HT-29 (cell line): ENCODE data around the gene PRUNE1. TPM values are rescaled to one million over a fixed set of nuclear protein-coding genes. Genes with fewer than 3 reads are reported as not detected.

ENCODE experiments used
- DNase-seq: peaks from one replicate; pipeline ENCODE4 v3.0.0-alpha.2; 2015; ENCODE audit warnings: low spot score
- total RNA-seq: library from RNA; depleted of rRNA; stranded (reverse); fragments of >200 nt; shearing (Covaris generic); gene quantifications from 2 replicates; pipeline ENCODE4 v1.2.3, GENCODE V29; 2014; rRNA removed

Gene PRUNE1, protein sequence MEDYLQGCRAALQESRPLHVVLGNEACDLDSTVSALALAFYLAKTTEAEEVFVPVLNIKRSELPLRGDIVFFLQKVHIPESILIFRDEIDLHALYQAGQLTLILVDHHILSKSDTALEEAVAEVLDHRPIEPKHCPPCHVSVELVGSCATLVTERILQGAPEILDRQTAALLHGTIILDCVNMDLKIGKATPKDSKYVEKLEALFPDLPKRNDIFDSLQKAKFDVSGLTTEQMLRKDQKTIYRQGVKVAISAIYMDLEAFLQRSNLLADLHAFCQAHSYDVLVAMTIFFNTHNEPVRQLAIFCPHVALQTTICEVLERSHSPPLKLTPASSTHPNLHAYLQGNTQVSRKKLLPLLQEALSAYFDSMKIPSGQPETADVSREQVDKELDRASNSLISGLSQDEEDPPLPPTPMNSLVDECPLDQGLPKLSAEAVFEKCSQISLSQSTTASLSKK
- 9.3 and 15.4 TPM in 2 replicates for total RNA-seq

DNA sequence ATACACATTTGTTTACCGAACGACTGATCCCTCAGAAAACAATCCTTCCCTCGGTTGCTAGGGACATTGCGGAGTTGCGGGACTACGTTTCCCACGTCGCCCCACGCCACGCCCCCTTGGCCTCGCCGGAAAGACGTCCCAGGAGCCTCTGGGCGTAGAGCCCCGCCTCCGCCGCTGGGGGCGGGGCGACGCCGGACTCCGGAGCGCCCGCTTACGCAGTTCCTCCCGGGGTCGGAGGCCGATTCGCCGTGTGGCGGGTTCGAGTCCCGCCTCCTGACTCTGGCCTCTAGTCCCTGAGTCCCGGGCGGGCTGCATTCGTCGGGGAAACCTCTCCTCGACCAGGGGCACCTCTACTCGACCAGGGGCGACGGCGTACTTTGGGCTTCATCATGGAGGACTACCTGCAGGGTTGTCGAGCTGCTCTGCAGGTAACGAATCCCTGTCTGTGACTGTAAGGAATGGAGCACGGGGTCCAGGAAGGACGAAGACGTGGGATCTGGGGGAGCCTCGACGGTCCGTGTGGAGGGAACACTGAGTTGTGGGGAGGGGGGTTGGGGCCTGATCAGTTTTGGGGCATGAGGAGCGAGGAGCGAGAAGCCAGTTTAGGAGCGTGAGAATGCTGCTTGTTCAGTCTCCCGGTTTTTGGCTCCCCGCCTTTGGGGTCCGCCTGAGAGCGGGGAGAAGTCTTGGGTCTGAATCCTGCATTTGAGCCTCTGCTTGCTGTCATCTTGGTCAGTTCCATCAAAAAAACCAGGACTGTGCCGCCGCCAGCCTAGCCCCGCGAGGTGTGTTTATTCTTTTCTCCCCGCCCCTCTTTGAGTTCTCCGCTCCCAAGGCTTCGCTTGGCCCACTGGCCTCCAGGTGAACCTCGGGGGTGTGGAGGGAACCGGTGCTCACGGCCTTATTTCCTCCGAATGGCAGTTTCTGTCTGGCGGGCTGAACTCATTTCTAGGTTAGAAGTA is at the start of gene PRUNE1:
Gene PRUNE1, plus strand, starts transcription at position 206 of the 962 bp plus-strand sequence. Its CDS starts 184 bp downstream, at position 390.
- DNase-seq, result peak; percentile 99

DNA sequence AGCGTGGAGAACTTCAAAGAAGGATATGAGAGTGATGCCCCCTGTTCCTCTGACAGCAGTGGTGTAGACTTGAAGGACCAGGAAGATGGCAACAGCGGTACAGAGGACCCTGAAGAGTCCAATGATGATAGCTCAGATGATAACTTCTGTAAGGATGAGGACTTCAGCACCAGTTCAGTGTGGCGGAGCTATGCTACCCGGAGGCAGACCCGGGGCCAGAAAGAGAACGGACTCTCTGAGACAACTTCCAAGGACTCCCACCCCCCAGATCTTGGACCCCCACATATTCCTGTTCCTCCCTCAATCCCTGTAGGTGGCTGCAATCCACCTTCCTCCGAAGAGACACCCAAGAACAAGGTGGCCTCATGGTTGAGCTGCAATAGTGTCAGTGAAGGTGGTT is 47.6 kb upstream of the PRUNE1 start:
- DNase-seq, result no peak

DNA sequence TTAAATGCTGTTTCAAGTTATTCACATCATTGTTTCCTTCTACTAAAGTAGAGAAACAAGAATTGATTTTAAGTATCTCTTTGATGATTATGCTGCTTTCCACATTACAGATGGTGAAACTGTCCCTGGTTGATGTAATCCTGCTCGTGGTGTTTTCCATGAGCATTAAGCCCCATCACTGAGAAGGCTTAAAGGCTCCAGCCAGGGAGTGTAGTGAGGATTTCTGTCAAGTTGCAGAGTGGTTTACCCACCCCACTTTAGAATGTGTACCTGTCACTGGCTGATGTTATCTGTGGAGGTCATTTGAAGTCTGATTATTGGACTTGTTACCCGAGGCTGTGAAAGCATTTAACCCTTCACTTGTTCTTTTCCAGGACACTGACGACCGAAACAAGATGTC is 46.5 kb upstream of the PRUNE1 start:
- DNase-seq, result peak; percentile 63

DNA sequence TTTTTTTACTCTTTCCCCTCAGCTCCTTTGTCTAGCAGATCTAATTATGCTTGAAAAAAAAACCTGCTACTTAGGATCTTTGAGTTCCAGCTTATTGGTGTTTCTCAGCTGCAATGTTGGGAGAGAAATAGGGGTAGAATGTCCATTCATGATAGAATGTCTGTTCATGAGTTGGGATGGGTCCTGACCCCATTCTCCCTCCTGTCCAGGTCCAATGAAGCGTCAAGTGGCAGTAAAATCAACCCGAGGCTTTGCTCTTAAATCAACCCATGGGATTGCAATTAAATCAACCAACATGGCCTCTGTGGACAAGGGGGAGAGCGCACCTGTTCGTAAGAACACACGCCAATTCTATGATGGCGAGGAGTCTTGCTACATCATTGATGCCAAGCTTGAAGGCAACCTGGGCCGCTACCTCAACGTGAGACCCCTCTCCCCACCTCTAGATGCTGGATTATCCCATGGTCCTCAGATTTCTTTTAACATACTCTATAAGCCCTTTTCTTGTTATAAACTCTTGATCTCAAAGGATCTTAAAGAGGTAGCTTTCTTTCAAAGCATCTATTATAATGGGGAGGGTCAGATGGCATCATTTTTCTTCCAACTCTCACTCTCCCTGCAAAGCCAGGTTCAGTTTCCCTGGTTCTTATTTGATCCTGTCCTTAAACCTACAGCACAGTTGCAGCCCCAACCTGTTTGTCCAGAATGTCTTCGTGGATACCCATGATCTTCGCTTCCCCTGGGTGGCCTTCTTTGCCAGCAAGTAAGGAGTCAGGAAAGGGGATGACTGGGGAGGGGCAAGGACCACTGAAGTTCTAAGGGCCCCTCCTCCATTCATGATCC is 44.7 kb upstream of the PRUNE1 start:
- no peak for DNase-seq

DNA sequence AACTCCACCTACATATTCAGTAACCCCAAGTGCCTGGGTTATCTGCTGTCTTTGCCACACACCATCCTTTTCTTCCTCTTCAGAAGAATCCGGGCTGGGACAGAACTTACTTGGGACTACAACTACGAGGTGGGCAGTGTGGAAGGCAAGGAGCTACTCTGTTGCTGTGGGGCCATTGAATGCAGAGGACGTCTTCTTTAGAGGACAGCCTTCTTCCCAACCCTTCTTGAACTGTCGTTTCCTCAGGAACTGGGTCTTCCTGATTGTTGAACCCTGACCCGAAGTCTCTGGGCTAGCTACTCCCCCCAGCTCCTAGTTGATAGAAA is 44.1 kb upstream of the PRUNE1 start:
- DNase-seq, result no peak

DNA sequence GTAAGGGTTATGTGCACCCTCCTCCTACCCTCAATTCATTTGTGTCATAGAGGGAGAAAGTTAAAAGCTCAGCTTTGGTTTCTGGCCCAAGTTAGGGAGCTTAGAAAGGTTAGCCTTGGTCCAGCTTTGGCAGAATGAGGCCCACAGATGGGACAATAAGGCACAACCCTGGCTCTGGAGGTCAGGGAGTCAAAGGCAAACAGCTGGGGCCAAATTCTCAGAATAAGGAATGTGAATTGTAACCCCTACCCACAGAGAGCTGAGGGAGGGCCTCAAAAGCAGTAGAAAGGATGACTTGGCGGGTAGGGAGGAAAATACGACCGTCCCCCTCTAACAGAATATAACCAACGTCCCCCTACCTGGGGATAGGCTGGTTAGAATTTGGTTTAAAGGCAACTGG is 42.6 kb upstream of the PRUNE1 start:
- no peak for DNase-seq

DNA sequence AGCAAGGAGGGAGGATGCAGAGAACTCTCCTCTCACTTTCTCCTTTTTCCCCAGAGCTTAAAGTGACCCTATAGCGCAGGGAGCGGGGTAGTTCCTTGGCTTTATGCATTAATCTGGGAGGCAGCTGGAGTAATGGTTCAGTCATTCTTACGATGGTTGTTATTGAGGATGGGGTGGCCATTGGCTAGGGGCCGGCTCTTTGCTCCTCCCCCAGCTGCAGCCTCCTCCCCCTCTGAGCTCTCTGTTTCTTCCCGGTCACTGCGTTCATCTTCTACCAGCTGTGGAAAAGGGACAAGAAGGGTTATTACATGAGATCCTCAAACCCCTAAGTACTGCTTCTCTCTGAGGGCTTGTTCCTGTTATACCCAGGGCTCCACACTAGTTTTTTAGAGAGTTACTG is 42.2 kb upstream of the PRUNE1 start:
- no peak for DNase-seq

DNA sequence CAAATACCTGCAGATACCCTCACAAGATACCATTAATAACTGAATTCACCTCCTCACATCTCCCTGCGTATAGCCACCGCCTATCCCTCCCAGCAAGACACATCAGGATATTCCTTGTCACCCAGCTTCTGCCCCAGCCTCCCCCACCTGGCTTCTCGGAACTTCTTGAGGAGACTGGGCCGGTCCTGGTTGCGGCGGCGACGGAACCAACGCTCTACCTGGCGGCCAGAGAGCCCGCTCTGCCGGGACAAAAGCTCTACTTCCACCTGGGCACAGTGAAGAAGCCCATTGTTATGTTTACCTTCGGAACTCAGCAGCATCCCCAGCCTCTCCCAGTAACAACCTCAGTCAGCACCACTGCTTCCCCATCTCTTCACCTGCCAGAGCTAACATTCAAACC is 40.3 kb upstream of the PRUNE1 start:
- DNase-seq, result no peak

DNA sequence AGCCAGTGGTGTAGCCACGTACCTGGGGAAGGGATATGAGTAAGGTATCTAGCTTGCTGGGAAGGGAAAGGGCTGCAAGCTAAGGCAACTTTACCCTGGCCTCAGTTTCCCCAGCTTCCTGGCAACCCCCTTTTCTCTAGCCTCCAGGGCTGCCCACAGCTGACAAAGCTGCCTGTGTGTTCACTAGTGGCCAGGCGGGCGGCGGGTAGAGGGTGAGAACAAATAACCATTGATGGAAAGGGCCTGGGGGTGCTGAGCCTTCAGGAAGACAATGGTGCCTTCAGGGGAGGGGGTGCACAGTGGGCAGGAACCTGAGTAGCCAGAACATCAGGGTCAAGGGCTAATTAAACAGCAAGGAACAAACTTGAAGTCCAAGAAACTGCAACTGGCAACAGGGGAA is 39.8 kb upstream of the PRUNE1 start:
- DNase-seq, result no peak

DNA sequence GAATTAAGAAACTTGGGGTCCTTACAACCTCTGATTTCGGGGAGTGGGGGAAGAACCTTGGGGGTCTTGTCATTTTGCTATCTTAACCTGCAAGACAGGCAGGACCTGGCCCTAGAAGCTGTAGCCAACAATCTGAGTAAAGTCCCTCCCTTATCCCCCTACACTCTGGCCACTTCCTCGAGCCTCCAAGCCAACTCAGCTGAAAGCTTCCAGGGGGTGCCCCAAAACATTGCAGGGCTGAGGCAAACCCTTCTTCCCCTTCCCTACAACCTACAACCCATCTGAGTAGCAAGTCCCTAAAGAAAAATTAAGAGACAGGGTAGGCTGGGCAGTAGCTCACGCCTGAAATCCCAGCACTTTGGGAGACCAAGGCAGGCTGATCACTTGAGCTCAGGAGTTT is 38.6 kb upstream of the PRUNE1 start:
- DNase-seq, result no peak

DNA sequence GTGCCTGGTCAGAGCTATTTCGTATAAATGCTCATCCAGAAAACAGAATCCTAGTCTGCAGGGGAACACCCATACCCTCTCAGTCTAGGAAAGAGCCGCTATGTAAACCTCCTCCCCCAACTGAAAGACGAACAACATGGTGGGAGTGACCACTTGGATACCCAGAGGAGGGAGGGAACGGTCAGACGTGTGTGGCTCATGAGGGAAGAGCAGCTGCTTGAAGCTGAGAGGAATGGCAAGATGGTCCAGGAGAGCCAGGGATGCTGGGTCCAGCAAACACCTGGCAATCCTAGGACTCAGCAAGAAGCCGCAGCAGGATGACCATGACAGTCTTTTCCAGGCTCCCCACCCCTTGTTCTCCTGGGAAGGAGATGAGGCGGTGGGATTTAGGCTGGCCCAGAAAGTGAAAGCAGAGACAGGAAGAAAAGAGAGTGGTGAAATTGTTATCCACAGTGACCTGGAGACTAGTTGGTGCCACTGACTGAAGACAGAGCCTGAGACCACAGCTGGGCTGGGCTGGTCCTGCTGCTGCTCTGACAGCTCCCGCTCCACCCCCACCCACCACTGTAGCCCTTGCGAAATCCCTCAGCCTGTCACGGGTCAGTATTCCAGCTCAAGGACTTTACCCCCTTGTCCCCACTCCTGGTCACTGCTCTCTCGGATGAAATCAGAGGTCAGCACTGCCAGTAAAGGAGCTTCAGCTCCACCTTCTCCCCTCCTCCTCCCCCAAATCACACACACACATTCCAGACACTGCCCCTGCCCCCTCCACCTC is 37.3 kb upstream of the PRUNE1 start:
- DNase-seq, result peak; percentile 57

DNA sequence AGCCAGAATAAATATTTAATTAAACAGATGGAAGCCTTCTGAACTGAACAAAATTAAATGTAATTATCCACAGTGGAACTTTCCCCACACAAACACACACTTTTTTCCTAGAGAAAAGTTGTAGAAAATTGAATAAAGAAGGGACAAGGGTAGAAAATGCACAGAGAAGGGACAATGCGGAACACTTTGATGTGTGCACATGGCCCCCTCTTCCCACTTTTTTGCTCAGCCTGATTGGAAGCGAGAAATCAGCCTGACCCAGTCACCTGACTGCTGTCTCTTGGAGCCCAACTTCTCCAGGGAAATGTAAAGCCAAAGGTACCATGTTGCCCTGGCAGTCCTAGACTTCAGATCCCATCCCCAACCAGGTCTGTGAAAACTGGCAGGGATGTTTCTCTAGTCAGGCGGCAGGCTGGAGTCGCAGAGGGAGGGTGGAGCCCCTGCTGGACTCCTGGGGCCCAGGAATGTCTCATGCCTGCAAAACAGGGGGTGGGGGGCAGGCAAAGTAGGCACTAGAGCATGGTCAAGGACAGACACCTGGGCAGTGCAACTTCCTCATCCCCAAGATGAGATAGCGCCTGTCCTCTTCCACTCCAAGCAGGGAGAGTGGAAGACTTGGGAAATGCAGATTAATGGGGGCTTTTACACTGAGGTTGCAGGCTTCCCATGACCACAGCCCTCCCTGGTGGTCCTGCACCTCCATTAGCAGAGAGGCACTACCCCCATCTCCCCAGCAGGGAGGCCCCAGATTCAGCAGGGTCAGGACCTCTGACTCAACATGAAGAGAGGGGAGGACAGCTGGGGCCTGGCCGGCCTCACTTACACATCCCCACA is 36.4 kb upstream of the PRUNE1 start:
- peak; percentile 43 for DNase-seq

DNA sequence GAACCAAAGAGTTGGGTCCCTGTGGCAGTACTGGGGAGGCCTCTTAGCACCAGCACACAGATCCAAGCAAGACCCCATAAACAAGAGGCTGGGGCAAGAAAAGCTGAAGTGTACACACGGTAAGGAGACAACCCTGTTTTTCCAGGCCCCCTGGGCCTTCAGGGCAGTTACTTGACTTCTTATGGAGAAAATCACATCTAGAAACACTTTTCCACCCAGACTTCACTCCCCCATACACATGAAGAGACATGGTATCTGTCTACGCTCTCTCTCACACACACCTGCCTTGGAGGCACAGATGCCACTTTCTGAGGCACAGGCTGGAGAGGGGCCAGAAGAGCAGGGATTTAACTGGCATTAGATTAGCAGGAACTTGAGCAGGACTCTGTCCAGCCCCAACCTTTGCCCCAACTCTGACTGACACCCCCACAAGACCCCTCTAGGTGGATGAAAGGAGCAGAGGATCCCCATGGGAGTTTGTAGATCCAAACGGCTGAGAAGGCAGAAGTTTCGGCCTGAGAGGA is 35.8 kb upstream of the PRUNE1 start:
- DNase-seq, result peak; percentile 9

DNA sequence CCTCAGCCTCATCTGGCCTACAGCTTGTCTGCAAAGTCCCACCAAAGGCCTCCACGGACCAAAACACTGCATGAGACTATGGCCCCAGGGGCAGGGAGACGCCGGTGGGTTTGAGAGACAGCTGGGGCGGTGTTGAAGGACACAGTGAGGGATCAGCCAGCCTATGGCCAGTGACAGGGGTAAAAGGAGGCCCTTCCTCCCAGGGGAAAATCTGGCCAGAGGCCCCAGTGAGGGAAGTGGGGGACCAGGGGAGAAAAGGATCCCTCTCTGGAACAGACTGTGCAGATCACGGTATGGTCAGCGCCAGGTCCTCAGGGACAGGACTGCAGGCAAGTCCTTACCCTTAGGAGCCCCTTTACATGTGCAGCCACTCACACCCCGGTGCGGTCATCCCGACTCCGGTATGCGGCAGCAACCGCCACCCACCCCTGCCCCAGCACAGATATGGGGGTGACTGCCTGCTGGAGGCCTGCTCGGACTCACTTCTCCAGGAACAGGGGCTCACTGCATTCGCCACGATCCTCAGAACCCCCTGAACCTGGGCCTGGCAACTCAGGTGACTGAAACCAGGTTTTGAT is 34.9 kb upstream of the PRUNE1 start:
- DNase-seq, result peak; percentile 12

DNA sequence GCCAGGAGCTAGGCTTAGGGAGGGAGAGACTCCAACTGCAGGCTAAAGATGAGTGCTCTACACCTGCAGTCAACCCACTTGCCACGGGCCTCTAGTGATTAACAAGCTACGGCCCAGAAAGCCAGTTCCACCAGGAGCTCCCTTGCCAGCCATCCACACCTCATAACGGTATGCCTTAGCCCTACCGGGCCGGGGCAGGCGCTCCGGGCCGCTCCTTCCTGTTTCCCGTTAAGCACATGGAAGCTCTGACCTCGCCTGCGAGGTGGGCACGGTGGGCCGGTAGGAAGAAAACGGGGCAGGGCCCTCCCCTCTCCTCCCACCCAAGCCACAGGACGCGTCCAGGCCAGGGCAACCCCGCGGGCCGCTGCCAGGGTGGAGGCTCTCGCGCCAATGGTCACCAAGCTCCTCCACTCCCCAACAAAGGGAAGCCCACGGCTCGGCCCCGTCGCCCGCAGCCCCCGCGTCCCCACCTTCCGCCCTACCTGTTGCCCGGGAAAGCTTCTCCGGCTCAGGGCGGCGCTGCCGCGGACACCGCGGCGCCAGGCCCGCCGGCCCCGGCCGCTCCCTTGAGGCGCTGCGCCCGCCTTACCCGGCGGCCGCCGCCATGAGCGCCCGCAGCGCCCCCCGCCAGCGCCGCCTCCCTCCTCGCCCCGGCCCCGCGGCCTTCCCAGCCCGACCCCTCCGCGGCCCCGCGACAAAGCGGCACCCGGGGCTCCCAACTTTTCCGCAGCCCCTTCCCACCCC is 34.2 kb upstream of the PRUNE1 start:
- peak; percentile 57 for DNase-seq

DNA sequence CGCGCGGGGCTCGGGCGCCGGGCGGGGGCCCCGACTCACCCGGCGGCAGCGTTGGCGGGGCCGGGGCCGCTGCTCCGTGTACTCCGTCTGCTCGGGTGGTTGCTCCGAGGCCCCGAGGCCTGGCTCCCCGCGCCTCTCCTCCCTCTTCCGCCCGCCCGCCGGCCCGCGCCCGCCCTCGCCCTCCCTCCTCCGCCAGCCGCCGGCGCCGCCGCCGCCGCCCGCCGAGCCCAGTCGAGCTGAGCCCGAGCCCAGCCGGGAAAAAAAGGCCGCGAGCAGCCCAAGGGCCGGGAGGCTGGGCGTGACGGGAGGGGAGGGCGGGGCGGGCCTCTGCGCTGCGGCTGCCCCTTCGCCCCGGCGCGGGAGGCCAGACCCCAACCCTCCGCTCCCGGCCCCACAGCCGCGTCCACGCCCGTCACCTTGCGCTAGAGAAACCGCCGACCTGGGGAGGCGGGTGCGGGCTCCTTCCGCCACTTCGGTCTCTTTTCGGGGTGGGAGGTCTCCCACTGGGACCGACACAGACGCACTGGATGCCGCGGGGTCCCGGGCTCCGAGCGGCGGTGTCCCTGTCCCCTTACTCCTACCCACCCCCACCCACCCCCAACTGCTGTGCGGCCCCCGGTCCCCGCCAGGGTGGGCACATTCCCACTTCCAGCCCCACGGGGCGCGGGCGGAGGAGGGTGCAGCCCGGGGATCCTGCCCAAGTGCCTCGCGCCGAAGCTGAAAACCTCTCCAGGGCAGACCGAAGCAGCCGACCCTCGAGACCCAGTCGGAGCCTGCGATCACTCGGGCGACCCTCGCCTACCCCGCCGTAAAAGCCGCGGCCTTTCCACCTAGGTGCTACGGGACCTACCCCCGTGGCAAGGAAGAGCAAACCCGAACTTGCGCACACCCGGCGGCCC is 33.4 kb upstream of the PRUNE1 start, which contains the start of gene CERS2:
Gene CERS2, minus strand, starts transcription at position 256 of the 899 bp plus-strand sequence. CDS start 5,745 bp downstream, outside the sequence.
- DNase-seq, result peak; percentile 76

DNA sequence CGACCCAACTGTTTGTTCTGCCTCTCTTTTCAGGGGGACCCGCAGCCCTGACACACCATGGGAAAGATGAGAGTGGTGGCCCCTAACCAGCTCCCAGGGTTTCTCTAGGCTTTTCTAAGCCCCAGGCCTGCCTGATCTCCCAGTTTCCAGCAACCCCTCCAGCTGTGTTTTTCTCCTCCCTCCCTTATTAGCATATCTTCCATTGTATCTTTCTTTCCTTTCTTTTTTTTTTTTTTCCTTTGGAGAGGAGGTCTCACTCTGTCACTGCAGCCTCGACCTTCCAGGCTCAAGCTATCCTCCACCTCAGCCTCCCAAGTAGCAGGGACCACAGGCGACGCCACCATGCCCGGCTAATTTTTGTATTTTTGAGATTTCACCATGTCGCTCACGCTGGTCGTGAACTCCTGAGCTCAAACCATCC is 31.8 kb upstream of the PRUNE1 start:
- DNase-seq, result no peak
